CD4-positive, alpha-beta T cell (primary cell): ENCODE results near the gene FSTL3. TPM values are rescaled to one million over a fixed set of nuclear protein-coding genes. Genes with fewer than 3 reads are reported as not detected.
A peak's percentile ranks its signal among the peaks of the same experiment; 100 is the strongest.

Experiments used
- ATAC-seq: fragments of 200-7000 bp; cut with Tn5 transposase; one replicate; pipeline ENCODE4 v1.10.0; 2022; ENCODE audit warnings: mild to moderate bottlenecking; ENCODE audit not compliant: poor library complexity
- CTCF ChIA-PET: fragments of 350-600 bp; sonication (Branson Sonifier 250); formaldehyde crosslinking; loops from one replicate; lab custom pipeline; 2021; ENCODE audit warnings: antibody characterized with exemption, inconsistent platforms; lab: Charles Lee
- POLR2A ChIA-PET: fragments of 350-600 bp; sonication (Branson Sonifier 250); formaldehyde crosslinking; loops from one replicate; lab custom pipeline; 2021; ENCODE audit warnings: antibody characterized with exemption, inconsistent platforms; lab: Charles Lee
- DNase-seq, 14 experiments: peaks; one replicate each; pipeline ENCODE4 v3.0.0-alpha.2; 2013 to 2020; ENCODE audit warnings: mixed read lengths in 2 of 14
- H3K27ac ChIP-seq, 2 donors: one replicate each; pipeline versions ENCODE4 v1.5.1 to v1.7.0; 2013; ENCODE audit warnings: low read length in 2 of 2, low read depth in 1 of 2, mild to moderate bottlenecking in 1 of 2
- H3K27me3 ChIP-seq, 2 experiments: 1 replicate in 1 of 2; 2 replicates in 1 of 2; pipeline versions ENCODE4 v1.6.1 to v1.7.0; 2013; ENCODE audit warnings: low read length in 2 of 2, control low read depth in 1 of 2, mild to moderate bottlenecking in 1 of 2, moderate library complexity in 1 of 2; ENCODE audit not compliant: insufficient read depth in 2 of 2, control insufficient read depth in 1 of 2
- H3K36me3 ChIP-seq: one replicate; pipeline ENCODE4 v1.6.1; 2013; ENCODE audit warnings: low read length, control low read depth; ENCODE audit not compliant: insufficient read depth
- H3K4me1 ChIP-seq: one replicate; pipeline ENCODE4 v1.6.1; 2013; ENCODE audit warnings: low read length, control low read depth; ENCODE audit not compliant: insufficient read depth
- H3K4me3 ChIP-seq: one replicate; pipeline ENCODE4 v1.5.1; 2013; ENCODE audit warnings: mild to moderate bottlenecking, low read length, moderate library complexity
- H3K9me3 ChIP-seq, 2 experiments: 1 replicate in 1 of 2; 2 replicates in 1 of 2; pipeline versions ENCODE4 v1.6.1 to v1.7.0; 2013; ENCODE audit warnings: low read length in 2 of 2, mild to moderate bottlenecking in 2 of 2, control low read depth in 1 of 2, moderate library complexity in 1 of 2; ENCODE audit not compliant: control insufficient read depth in 1 of 2, insufficient read depth in 1 of 2
- H3K27ac Mint-ChIP-seq: one replicate; pipeline ENCODE4 v1.8.0; 2020; ENCODE audit warnings: mixed read lengths
- H3K27me3 Mint-ChIP-seq: one replicate; pipeline ENCODE4 v1.8.0; 2021; ENCODE audit warnings: mixed read lengths
- H3K36me3 Mint-ChIP-seq: one replicate; pipeline ENCODE4 v1.8.0; 2021; ENCODE audit warnings: low read depth, mixed read lengths
- H3K4me1 Mint-ChIP-seq: one replicate; pipeline ENCODE4 v1.8.0; 2021; ENCODE audit warnings: low read depth, mixed read lengths
- H3K4me3 Mint-ChIP-seq: one replicate; pipeline ENCODE4 v1.8.0; 2020; ENCODE audit warnings: mild to moderate bottlenecking, mixed read lengths
- H3K9me3 Mint-ChIP-seq: one replicate; pipeline ENCODE4 v1.8.0; 2020; ENCODE audit warnings: mixed read lengths
- CTCF ChIP-seq: fragments of 200-600 bp; IDR thresholded peaks from one replicate; pipeline ENCODE4 v1.8.0; 2022; ENCODE audit warnings: antibody characterized with exemption, mild to moderate bottlenecking
- intact Hi-C, 2 experiments: fragments of 100-400 bp; cut with DNase I in 1 of 2; cut with micrococcal nuclease in 1 of 2; formaldehyde crosslinking; loops; one replicate each; pipeline versions ENCODE4 v1.15.1 to v1.9.0; 2023 to 2025; cut with DNase I, micrococcal nuclease
- total RNA-seq, 174 experiments: library from RNA in 2 of 174; stranded (reverse) in 2 of 174; gene quantifications; one replicate each; pipeline ENCODE4 v1.2.3 and lab custom pipeline; 2021 to 2026

The FSTL3 gene
- total RNA-seq, 2 experiments from 2014 or later = 2.2 to 3.4 TPM

GRCh38 chr19:651114-651818 lies 24.9 kb upstream of the FSTL3 start:
- peaks cover 37% of the 10 kb centered on the region for H3K36me3 Mint-ChIP-seq
- TF ChIP-seq CTCF = no peak
- no peaks in the 10 kb centered on the region for H3K9me3 Mint-ChIP-seq
- peaks cover 37% of the 10 kb centered on the region for H3K4me1 ChIP-seq
- ChIA-PET POLR2A (no interaction called here), CTCF (no interaction called here)
- H3K4me3 ChIP-seq = no peak overlapping the region
- H3K27ac Mint-ChIP-seq = peak overlapping the region; percentile 56
- no peaks in the 10 kb centered on the region for H3K27me3 ChIP-seq
- no peak overlapping the region for H3K4me3 Mint-ChIP-seq
- intact Hi-C loops = no loop called here
- H3K27ac ChIP-seq = no peak overlapping the region
- no peaks in the 10 kb centered on the region for H3K27me3 Mint-ChIP-seq
- ATAC-seq = no peak
- H3K9me3 ChIP-seq = no peaks in the 10 kb centered on the region
- peaks cover 80% of the 10 kb centered on the region for H3K36me3 ChIP-seq
- H3K4me1 Mint-ChIP-seq = peaks cover 16% of the 10 kb centered on the region
- DNase-seq = peak in 1 of 14 experiments; percentile 27

- Mint-ChIP-seq H3K4me1 (peaks cover 20% of the 10 kb centered on the region), H3K4me3 (no peak overlapping the region), H3K27me3 (no peaks in the 10 kb centered on the region), H3K9me3 (no peaks in the 10 kb centered on the region), H3K27ac (no peak overlapping the region), H3K36me3 (peaks cover 38% of the 10 kb centered on the region)
- no peak for TF ChIP-seq CTCF
- POLR2A ChIA-PET = interaction anchor here (0.9 kb wide), 1 partner anchor 9 kb away, joined by 4 read pairs; no protein-coding TSS in a partner anchor
- no peak overlapping the region for H3K27ac ChIP-seq
- peaks cover 77% of the 10 kb centered on the region for H3K36me3 ChIP-seq
- no peaks in the 10 kb centered on the region for H3K27me3 ChIP-seq
- no peaks in the 10 kb centered on the region for H3K9me3 ChIP-seq
- intact Hi-C loops = no loop called here
- H3K4me1 ChIP-seq = peaks cover 45% of the 10 kb centered on the region
- DNase-seq (no peak), ATAC-seq (no peak)
- CTCF ChIA-PET = no interaction called here
- H3K4me3 ChIP-seq = no peak overlapping the region
Observed at GRCh38 chr19:651991-652390, 24.2 kb upstream of the FSTL3 start.

GRCh38 chr19:652467-653389 lies 23.5 kb upstream of the FSTL3 start:
- intact Hi-C loops = no loop called here
- Histone ChIP-seq H3K27ac (no peak overlapping the region), H3K4me1 (peaks cover 52% of the 10 kb centered on the region), H3K36me3 (peaks cover 76% of the 10 kb centered on the region), H3K27me3 (no peaks in the 10 kb centered on the region), H3K9me3 (no peaks in the 10 kb centered on the region), H3K4me3 (no peak overlapping the region)
- ChIA-PET POLR2A (interaction anchor here (0.9 kb wide), 1 partner anchor 9 kb away, joined by 4 read pairs; no protein-coding TSS in a partner anchor), CTCF (no interaction called here)
- Mint-ChIP-seq H3K36me3 (peaks cover 38% of the 10 kb centered on the region), H3K4me1 (peaks cover 24% of the 10 kb centered on the region), H3K4me3 (no peak overlapping the region), H3K27ac (no peak overlapping the region), H3K9me3 (no peaks in the 10 kb centered on the region), H3K27me3 (no peaks in the 10 kb centered on the region)
- no peak for TF ChIP-seq CTCF
- DNase-seq = no peak
- ATAC-seq = no peak
